OCI-LY7 (cell line): Measurements from ENCODE around the gene NCK2.

Experiments
- CTCF ChIP-seq: fragments of 200-600 bp; sonication (generic); conservative IDR thresholded peaks from 2 replicates; pipeline ENCODE4 v1.5.1; 2014; ENCODE audit warnings: mild to moderate bottlenecking, antibody characterized with exemption, low read length, moderate library complexity, mixed read lengths
- EZH2phosphoT487 ChIP-seq: fragments of 200-600 bp; sonication (generic); IDR thresholded peaks from 2 replicates; pipeline ENCODE4 v1.6.1; 2018; ENCODE audit warnings: low read depth, borderline replicate concordance, mild to moderate bottlenecking, mixed run types, antibody characterized with exemption, low read length, moderate library complexity, mixed read lengths

- TF ChIP-seq EZH2phosphoT487 (no peak), CTCF (no peak)
Observed at GRCh38 chr2:105827351-105828096, 82.8 kb downstream of the NCK2 start.
